Type B pancreatic cell (in vitro differentiated cells): Measurements from ENCODE around the gene KLF6. TPM values are rescaled to one million over a fixed set of nuclear protein-coding genes. Genes with fewer than 3 reads are reported as not detected.

Source experiments
- DNase-seq: peaks from one replicate; pipeline ENCODE4 v3.0.0; 2021; ENCODE audit warnings: mixed read lengths; ENCODE audit not compliant: unreplicated experiment; ENCODE audit errors: extremely low spot score
- H3K27ac Mint-ChIP-seq: 2 replicates; pipeline ENCODE4 v1.8.0; 2021; ENCODE audit warnings: mild to moderate bottlenecking, mixed read lengths
- H3K27me3 Mint-ChIP-seq: 2 replicates; pipeline ENCODE4 v1.8.0; 2021; ENCODE audit warnings: mixed read lengths
- H3K36me3 Mint-ChIP-seq: 2 replicates; pipeline ENCODE4 v1.8.0; 2021; ENCODE audit warnings: mixed read lengths
- H3K4me1 Mint-ChIP-seq: one replicate; pipeline ENCODE4 v1.8.0; 2021; ENCODE audit warnings: mixed read lengths; ENCODE audit not compliant: unreplicated experiment
- H3K4me3 Mint-ChIP-seq: 2 replicates; pipeline ENCODE4 v1.8.0; 2021; ENCODE audit warnings: mild to moderate bottlenecking, mixed read lengths
- H3K9me3 Mint-ChIP-seq: 2 replicates; pipeline ENCODE4 v1.8.0; 2021; ENCODE audit warnings: mixed read lengths
- total RNA-seq: library from RNA; stranded (reverse); gene quantifications from 2 replicates; pipeline ENCODE4 v1.2.1, GENCODE V29; 2021; ENCODE audit warnings: low replicate concordance
- TF ChIP-seq, protein P1 (sequence below): fragments of 200-600 bp; sonication (generic); conservative IDR thresholded peaks from 2 replicates; pipeline ENCODE4 v1.5.0; 2021; ENCODE audit warnings: antibody characterized with exemption, mild to moderate bottlenecking

The KLF6 gene
- total RNA-seq, 1 donor from 2014 or later: 117 TPM

GRCh38 chr10:3790858-3791257 is 5.8 kb upstream of the KLF6 start:
- Mint-ChIP-seq H3K4me3 (no peak overlapping the region), H3K27me3 (no peaks in the 10 kb centered on the region), H3K27ac (no peak overlapping the region), H3K36me3 (no peaks in the 10 kb centered on the region), H3K9me3 (peaks cover 12% of the 10 kb centered on the region), H3K4me1 (peaks cover 16% of the 10 kb centered on the region)
- TF ChIP-seq, protein P1, sequence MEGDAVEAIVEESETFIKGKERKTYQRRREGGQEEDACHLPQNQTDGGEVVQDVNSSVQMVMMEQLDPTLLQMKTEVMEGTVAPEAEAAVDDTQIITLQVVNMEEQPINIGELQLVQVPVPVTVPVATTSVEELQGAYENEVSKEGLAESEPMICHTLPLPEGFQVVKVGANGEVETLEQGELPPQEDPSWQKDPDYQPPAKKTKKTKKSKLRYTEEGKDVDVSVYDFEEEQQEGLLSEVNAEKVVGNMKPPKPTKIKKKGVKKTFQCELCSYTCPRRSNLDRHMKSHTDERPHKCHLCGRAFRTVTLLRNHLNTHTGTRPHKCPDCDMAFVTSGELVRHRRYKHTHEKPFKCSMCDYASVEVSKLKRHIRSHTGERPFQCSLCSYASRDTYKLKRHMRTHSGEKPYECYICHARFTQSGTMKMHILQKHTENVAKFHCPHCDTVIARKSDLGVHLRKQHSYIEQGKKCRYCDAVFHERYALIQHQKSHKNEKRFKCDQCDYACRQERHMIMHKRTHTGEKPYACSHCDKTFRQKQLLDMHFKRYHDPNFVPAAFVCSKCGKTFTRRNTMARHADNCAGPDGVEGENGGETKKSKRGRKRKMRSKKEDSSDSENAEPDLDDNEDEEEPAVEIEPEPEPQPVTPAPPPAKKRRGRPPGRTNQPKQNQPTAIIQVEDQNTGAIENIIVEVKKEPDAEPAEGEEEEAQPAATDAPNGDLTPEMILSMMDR: no peak
- no peak for DNase-seq

- Mint-ChIP-seq H3K27me3 (no peaks in the 10 kb centered on the region), H3K4me3 (no peak overlapping the region)
- TF ChIP-seq, protein P1: no peak
Measured at GRCh38 chr10:3790272-3790671, 5.3 kb upstream of the KLF6 start.

DNA sequence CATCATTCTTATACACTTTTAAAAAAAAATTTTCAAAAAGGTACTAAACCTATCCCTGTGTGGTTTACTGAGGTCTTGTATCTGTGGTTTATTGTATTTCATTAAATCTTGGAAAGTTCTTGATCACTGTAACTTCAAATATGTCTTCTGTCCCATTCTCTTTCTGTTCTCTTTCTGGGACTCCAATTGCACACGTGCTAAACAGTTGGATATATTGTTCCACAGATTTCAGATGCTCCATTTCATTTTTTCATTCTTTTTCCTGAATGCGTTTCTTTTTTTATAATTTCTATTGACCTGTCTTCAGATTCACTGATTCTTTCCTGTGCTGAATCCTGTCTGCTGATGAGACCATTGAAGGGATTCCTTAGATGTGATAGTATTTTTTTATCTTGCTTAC is 4.6 kb upstream of the KLF6 start:
- Mint-ChIP-seq H3K4me3 (no peak overlapping the region), H3K27me3 (no peaks in the 10 kb centered on the region), H3K9me3 (peaks cover 12% of the 10 kb centered on the region), H3K4me1 (peaks cover 16% of the 10 kb centered on the region), H3K27ac (no peak overlapping the region), H3K36me3 (no peaks in the 10 kb centered on the region)
- TF ChIP-seq, protein P1: no peak
- no peak for DNase-seq

More at GRCh38 chr10:3790272-3790671, 5.3 kb upstream of the KLF6 start:
- no peak for DNase-seq
- H3K27ac Mint-ChIP-seq: no peak overlapping the region
- H3K36me3 Mint-ChIP-seq: no peaks in the 10 kb centered on the region
- peaks cover 12% of the 10 kb centered on the region for H3K9me3 Mint-ChIP-seq
- H3K4me1 Mint-ChIP-seq: peaks cover 16% of the 10 kb centered on the region

GRCh38 chr10:3787816-3788215 is 2.8 kb upstream of the KLF6 start:
- no peak for DNase-seq
- TF ChIP-seq, protein P1: no peak
- H3K4me1 Mint-ChIP-seq: peaks cover 16% of the 10 kb centered on the region
- H3K27me3 Mint-ChIP-seq: peaks cover 3% of the 10 kb centered on the region
- H3K27ac Mint-ChIP-seq: peak overlapping the region; percentile 99
- peaks cover 14% of the 10 kb centered on the region for H3K36me3 Mint-ChIP-seq
- peak overlapping the region; percentile 22 for H3K4me3 Mint-ChIP-seq
- peaks cover 7% of the 10 kb centered on the region for H3K9me3 Mint-ChIP-seq

DNA sequence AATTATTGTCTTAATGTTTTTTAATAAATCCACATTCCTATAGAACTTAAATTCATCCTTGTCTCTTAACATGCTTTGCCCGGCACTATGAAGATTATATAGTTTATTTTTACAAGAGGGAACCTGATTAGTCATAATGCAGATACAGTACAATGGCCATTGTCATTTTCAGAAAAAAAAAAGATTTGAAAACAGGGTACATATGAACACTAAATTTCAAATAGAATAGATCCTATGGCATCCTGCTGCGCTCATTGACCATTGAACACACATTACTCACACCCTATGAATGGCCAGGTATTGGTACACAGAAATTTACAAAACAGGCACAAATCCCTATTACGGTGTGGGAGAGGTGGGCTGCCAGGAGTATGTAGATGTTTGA is 2.0 kb upstream of the KLF6 start:
- peaks cover 7% of the 10 kb centered on the region for H3K27me3 Mint-ChIP-seq
- peaks cover 18% of the 10 kb centered on the region for H3K4me1 Mint-ChIP-seq
- peak overlapping the region; percentile 87 for H3K4me3 Mint-ChIP-seq
- TF ChIP-seq, protein P1: no peak
- no peak for DNase-seq
- peaks cover 22% of the 10 kb centered on the region for H3K36me3 Mint-ChIP-seq
- H3K9me3 Mint-ChIP-seq: no peaks in the 10 kb centered on the region
- H3K27ac Mint-ChIP-seq: peak overlapping the region; percentile 99
